ENCODE data around the gene KRTAP1-5. TPM values are rescaled to one million over a fixed set of nuclear protein-coding genes. Genes with fewer than 3 reads are reported as not detected.
A peak's percentile ranks its signal among the peaks of the same experiment; 100 is the strongest.

Gene KRTAP1-5
- total RNA-seq, 4 donors from 2014 or later = not detected

- H3K9me3 ChIP-seq = no peaks in the 10 kb centered on the region
- no peaks in the 10 kb centered on the region for H3K4me1 ChIP-seq
- H3K27me3 ChIP-seq = no peaks in the 10 kb centered on the region
- H3K36me3 ChIP-seq = no peaks in the 10 kb centered on the region
- intact Hi-C loops (cut with DNase I) = no loop called here
- H3K27ac ChIP-seq = no peak overlapping the region
- 81 to 88% methylated on average over 3 of the region's 3 CpGs for WGBS, 2 donors
- DNase-seq = no peak
- H3K4me3 ChIP-seq (replicated peaks in 1 of 3) = no peak overlapping the region
- TF ChIP-seq CTCF (IDR thresholded peaks at IDR 0.05) (no peak), POLR2A (IDR thresholded peaks at IDR 0.05) (no peak)
Observed at GRCh38 chr17:40980117-40980516, 46.9 kb downstream of the KRTAP1-5 start.

GRCh38 chr17:40978575-40979151 lies 48.3 kb downstream of the KRTAP1-5 start:
- H3K27ac ChIP-seq = no peak overlapping the region

More at GRCh38 chr17:40978575-40979151, 48.3 kb downstream of the KRTAP1-5 start:
- Histone ChIP-seq H3K36me3 (no peaks in the 10 kb centered on the region), H3K9me3 (no peaks in the 10 kb centered on the region), H3K4me1 (no peaks in the 10 kb centered on the region), H3K27me3 (no peaks in the 10 kb centered on the region), H3K4me3 (replicated peaks in 1 of 3) (no peak overlapping the region)
- TF ChIP-seq CTCF (IDR thresholded peaks at IDR 0.05) (no peak), POLR2A (IDR thresholded peaks at IDR 0.05) (no peak)
- WGBS, 2 donors = 41 to 49% methylated on average over 4 to 13 of the region's 13 CpGs
- intact Hi-C loops (cut with DNase I) = no loop called here
- DNase-seq = peak; percentile 18

Small RNAs within 50 kb of the gene (small RNA-seq; reads per million reads assigned to genes)
- not detected for gene KRTAP3-4P

Other genes with a start within 250 kb of the KRTAP1-5 start
- gene KRT27, start 244.7 kb downstream of the KRTAP1-5 start, total RNA-seq = not detected
- not detected for gene KRT28, start 227.2 kb downstream of the KRTAP1-5 start, total RNA-seq
- gene KRT10, start 204.6 kb downstream of the KRTAP1-5 start, total RNA-seq = 10 to 100 TPM in 2 of 4 donors, 1 to 10 TPM in 2; 1.3 to 10.8 (median 8.8) TPM
- not detected for gene KRT12, start 160.0 kb downstream of the KRTAP1-5 start, total RNA-seq
- not detected for gene KRT20, start 142.0 kb downstream of the KRTAP1-5 start, total RNA-seq
- gene KRT23, start 89.6 kb downstream of the KRTAP1-5 start, total RNA-seq = 1 to 10 TPM in 1 of 4 donors, not detected in 3; 4.6 TPM
- not detected for gene KRT39, start 60.3 kb downstream of the KRTAP1-5 start, total RNA-seq
- gene KRT40, start 42.9 kb downstream of the KRTAP1-5 start, total RNA-seq = not detected
- gene KRTAP3-3, start 33.0 kb downstream of the KRTAP1-5 start, total RNA-seq = not detected
- gene KRTAP3-2, start 27.3 kb downstream of the KRTAP1-5 start, total RNA-seq = not detected
- gene KRTAP3-1, start 18.1 kb downstream of the KRTAP1-5 start, total RNA-seq = not detected
- gene KRTAP1-4, start 3.0 kb upstream of the KRTAP1-5 start, total RNA-seq = not detected
- gene KRTAP1-3, start 7.7 kb upstream of the KRTAP1-5 start, total RNA-seq = not detected
- gene KRTAP1-1, start 14.2 kb upstream of the KRTAP1-5 start, total RNA-seq = not detected
- gene KRTAP2-1, start 20.1 kb upstream of the KRTAP1-5 start, total RNA-seq = not detected
- gene KRTAP2-2, start 28.0 kb upstream of the KRTAP1-5 start, total RNA-seq = not detected
- gene KRTAP2-3, start 32.9 kb upstream of the KRTAP1-5 start, total RNA-seq = not detected
- not detected for gene KRTAP2-4, start 38.7 kb upstream of the KRTAP1-5 start, total RNA-seq
- not detected for gene KRTAP4-7, start 56.9 kb upstream of the KRTAP1-5 start, total RNA-seq
- gene KRTAP4-8, start 70.9 kb upstream of the KRTAP1-5 start, total RNA-seq = not detected
- not detected for gene KRTAP4-16, start 75.0 kb upstream of the KRTAP1-5 start, total RNA-seq
- gene KRTAP4-9, start 78.2 kb upstream of the KRTAP1-5 start, total RNA-seq = not detected
- not detected for gene KRTAP4-11, start 91.2 kb upstream of the KRTAP1-5 start, total RNA-seq
- gene KRTAP4-12, start 97.0 kb upstream of the KRTAP1-5 start, total RNA-seq = not detected
- gene KRTAP4-6, start 113.3 kb upstream of the KRTAP1-5 start, total RNA-seq = not detected
- gene KRTAP4-5, start 122.6 kb upstream of the KRTAP1-5 start, total RNA-seq = not detected
- not detected for gene KRTAP4-4, start 133.5 kb upstream of the KRTAP1-5 start, total RNA-seq
- not detected for gene KRTAP4-3, start 141.0 kb upstream of the KRTAP1-5 start, total RNA-seq
- gene KRTAP4-2, start 151.0 kb upstream of the KRTAP1-5 start, total RNA-seq = not detected
- not detected for gene KRTAP4-1, start 157.7 kb upstream of the KRTAP1-5 start, total RNA-seq
- not detected for gene KRTAP9-1, start 162.7 kb upstream of the KRTAP1-5 start, total RNA-seq
- not detected for gene KRTAP9-2, start 199.4 kb upstream of the KRTAP1-5 start, total RNA-seq
- gene KRTAP9-3, start 205.2 kb upstream of the KRTAP1-5 start, total RNA-seq = not detected
- gene KRTAP9-8, start 210.8 kb upstream of the KRTAP1-5 start, total RNA-seq = not detected
- not detected for gene KRTAP9-4, start 222.5 kb upstream of the KRTAP1-5 start, total RNA-seq
- not detected for gene KRTAP9-9, start 228.2 kb upstream of the KRTAP1-5 start, total RNA-seq
- not detected for gene KRTAP9-6, start 238.2 kb upstream of the KRTAP1-5 start, total RNA-seq
- gene KRTAP9-7, start 248.5 kb upstream of the KRTAP1-5 start, total RNA-seq = not detected